COLO829 (cell line): ENCODE measurements around the gene ASCL4.

Experiments used
- DNase-seq: peaks from one replicate; pipeline ENCODE4 v3.0.0; 2012; ENCODE audit warnings: low spot score

The ASCL4 gene

DNA sequence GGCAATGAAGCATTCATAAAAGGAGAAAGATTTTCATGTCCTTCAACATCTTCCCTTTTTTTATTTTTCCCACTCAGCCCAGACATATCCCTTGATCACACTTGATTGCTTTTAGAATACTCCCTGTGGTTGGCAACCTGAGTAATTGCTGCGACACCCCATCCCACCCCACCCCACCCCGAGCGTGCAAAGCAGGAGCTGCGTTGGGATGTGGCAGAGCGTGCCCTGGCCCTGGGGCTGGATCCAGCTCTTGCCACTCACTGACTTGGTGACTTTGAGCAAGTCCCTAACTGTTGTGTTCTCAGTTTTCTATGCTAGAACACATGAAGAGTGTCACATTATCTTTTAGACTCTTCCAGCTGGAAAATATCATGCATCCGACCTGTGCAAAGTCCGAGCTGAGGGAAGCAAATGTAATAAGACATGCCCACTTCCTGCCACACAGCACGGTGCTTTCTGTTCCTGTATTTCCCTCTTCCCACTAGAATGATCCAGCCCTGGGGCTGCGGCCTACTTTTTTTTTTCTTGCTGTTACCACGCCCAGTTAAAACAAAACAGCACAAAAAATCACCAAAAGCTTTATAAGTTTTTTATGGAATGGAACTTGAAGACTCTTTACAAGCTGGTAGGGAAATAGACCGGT, 4.0 kb downstream of the ASCL4 start:
- no peak for DNase-seq

DNA sequence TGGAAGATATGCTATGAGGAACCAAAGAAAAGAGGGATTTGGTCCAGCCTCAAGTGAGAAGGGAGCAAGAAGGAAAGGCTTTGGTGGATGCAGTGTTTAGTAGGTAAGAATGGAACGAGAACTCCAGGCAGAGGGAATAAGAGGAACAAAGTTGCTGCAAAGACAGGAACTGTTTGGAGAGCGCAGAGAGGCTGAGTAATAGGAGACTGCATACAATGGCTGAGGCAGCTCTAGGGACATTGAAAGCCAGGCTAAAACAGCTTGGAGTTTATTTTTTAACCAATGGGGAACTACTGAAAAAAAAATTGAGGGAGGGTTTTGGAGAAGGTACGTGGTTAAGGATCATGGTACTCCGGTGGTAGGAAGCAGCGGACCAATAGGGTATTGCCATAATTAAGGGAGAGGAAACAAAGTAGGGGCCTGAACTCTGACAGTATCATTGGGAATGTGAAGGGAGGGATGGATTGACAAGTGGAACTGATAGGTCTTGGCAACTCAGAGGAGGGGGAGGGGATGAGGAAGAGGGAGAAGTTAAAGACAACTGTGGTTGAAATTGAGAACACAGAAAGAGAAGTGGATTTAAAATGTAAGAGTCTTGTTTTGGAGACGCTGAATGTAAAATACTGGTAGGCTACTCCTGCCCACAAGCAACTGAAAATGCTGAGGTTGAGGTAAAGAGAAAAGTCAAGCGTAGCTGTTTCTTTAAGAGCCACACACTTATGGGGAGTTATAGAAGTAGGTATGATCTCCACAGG, 4.8 kb downstream of the ASCL4 start:
- no peak for DNase-seq

DNA sequence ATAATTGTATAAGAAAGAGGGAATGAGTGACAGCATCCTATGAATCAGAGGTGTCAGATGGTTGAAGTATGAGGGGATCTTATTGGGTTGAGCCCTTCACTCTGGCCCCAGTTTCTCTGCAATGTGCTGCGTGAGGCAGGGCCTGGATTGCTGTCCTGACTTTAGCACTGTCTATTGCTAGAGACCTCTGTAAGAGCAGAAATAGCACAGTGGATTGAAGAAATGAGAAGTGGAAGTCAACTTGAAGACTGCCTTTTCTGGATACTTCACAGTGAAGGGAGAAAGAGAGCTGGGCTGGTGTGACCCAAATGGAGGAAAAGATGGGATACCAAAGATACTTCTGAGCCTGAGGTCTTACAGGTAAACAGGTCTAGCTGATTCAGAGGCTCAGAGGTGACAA, 5.8 kb downstream of the ASCL4 start:
- no peak for DNase-seq

DNA sequence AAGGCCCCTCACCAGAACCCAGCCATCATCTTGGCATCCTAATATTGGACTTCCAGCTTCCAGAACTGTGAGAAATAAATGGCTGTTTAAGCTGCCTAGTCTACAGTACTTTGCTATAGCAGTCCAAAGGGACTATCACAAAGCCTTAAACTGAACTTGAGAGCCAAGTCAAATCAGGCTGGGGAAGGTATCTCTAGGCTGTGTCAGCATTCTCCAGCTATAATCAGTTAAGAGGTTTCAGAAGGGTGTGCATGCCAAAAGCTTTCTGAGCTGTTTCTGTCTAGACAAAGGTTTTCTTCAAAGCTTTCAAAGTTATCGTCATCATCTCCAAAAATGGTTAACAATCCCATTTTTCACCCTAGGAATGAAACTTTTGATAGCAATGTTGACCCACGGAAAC, 7.6 kb downstream of the ASCL4 start:
- no peak for DNase-seq

DNA sequence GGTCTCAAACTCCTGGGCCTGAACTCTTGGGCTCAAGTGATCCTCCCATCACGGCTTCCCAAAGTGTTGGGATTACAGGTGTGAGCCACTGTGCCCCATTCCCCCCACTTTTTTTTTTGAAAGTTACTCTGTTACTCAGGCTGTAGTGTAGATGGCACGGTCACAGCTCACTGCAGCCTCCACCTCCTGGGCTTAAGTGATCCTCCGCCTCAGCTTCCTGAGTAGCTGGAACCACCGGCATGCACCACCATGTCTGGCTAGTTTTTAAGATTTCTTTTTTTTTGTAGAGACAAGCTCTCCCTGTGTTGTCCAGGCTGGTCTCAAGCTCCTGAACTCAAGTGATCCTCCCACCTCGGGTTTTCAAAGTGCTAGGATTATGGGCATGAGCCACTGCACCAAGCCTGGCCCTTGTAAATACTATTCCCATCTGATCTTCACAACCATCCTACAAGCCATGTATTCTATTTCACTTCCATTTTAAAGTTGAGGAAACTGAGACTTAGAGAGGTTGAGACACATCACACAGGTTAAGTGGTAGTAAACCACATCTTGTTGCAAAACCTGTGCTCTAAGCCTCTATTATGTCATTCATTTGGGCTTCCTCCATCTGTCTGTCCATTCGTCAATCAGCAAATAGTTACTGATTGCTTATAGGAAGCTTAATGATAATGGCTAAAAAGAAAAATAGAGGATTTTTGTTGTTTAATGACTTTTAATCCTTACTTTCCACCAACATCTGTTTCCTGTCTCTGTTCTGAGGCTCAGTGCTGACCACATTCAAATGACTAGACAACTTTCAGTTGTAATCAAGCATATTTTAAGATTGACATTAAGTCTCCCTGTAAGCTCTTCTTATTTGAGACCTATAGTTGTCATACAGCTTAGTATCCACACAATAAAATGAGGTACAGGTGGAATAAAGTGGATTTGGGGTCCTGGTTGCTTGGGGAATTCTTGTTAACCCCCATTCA, 9.2 kb downstream of the ASCL4 start:
- DNase-seq, result no peak

DNA sequence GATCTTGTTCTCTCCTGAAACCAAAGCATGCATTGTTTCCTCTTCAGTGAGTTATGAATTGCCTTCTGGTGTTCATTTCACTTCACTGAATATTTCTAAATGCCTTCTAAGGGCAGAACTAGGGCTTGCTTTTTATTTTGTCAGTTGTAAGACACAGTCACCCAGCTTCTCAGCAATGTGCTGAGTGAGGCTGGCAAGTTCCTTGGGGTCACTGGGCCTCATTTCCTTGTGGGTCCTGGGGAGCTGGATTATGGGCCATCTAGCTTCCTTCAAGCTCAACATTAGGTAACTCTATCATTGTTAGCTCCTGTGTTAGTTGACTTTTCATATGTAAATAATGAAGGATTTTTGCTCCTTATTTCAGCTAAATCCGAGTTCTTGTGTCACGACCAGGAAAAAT, 13.8 kb downstream of the ASCL4 start:
- no peak for DNase-seq

DNA sequence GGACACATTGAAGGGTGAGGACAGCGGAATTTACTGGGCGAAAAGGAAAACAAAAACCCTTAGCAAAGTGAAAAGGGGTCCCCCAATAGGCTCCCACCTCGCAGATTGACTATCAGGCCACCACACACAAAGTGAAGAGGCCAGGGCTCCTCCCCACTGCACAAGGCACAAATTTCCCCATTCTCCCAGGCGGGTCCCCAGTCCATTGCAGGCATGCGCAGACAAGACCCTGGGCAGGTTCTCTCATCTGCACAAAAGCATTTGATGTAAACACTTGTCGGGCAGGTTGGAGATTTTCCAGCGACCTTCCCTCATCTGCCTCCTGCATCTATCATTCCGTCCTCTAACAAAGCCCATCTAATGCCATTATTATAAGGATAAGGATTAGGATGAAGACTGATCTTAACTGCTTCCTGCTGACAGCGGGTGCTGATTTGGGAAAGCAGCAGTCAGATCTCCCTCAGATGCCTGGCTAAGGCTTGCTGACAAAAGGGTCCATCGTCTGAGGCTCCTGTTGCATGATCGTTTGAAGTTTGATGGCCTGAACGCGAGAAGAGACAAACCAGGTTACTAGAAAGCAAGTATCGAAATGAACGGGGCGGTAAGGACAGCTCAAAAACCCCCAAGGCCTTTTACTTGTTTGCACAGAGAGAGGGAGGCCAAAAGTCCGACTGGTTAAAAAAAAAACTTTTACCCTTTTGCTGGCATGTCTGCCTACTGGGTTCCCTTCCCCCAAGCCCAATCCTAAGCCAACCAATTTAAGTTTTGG, 14.4 kb downstream of the ASCL4 start:
- no peak for DNase-seq

DNA sequence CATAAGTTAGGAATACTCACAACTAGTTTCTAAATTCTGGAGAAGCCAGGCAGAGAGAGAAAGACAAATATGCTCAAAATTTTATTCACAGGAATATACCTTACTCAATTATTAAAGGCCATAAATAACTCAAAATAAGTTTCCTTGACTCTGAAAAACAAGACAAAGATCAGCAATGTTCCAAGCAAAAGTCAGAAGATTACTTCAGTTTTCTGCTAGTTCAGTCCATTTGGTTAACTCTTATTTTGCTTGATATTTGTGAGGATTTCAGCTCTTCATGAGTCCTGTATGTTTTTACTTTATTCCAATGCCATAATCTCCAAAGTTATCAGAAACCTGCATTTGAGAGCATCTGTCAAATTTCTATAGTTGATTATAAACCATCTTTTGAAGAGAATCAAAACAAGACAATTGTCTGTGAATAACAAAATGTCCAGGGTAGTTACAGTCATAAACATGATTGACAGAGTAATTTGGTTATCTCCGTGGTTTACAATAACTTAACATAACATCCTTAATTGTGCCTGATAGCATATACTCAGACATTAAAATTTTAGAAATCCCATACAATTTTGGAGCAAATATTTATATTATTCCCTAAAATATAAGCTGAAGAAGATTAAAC, 17.1 kb downstream of the ASCL4 start:
- no peak for DNase-seq

DNA sequence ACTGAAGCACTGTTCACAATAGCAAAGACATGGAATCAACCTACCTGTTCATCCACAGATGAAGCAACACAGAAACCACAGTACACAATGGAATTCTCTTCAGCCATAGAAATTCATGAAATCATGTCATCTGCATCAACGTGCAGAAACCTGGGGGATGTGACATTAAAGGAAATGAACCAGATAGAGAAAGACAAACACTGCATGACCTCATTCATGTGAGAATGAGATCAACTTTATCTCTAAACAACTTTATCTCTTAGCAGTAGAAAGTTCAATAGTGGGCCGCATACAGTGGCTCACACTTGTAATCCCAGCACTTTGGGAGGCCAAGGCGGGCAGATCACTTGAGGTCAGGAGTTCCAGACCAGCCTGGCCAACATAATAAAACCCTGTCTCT, 19.9 kb downstream of the ASCL4 start:
- no peak for DNase-seq

DNA sequence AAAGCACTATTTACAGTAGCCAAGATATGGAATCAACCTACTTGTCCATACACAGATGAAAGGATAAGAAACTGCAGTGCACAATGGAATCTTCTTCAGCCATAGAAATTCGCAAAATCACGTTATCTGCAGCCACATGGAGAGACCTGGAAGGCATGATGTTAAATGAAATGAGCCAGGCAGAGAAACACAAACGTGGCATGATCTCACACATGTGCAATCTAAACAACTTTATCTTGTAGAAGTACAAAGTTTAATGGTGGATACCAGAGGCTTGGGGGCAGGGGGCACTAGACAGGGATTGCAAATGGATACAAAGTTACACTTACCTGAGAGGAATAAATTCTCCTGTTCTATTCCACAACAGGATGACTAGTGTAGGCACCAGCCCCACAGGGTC, 24.1 kb downstream of the ASCL4 start:
- DNase-seq, result no peak

DNA sequence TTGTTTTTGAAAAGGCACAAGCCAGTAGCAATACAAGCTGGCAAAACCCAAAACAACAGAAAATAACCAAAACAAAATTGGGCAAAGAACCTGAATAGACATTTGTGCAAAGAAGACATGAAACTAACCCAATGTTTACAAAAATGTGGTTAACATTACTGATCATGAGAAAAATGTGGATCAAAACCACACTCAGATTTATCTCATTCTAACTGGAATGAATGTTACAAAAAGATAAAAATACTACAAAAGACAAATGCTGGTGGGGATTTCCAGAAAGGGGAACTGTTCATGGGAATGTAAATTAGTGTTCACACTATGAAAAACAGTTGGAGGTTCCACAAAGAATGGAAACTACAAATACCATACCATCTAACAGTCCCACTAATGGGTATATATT, 26.6 kb downstream of the ASCL4 start:
- DNase-seq, result no peak

DNA sequence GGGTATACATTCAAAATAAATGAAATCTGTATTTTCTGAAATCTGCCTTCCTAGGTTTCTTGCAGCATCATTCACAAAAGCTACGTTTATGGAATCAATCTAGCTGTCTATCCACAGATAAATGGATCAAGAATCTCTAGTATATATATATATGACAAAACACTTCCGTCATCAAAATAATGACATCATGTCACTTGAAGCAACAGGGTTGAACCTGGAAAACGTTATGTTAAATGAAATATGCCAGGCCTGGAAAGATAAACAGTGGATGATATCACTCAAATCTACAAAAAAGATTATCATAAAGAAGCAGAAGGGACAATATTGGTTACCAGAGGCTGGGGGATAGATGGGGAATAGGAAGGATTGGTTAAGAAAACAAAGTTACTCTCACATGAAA, 28.6 kb downstream of the ASCL4 start:
- no peak for DNase-seq

DNA sequence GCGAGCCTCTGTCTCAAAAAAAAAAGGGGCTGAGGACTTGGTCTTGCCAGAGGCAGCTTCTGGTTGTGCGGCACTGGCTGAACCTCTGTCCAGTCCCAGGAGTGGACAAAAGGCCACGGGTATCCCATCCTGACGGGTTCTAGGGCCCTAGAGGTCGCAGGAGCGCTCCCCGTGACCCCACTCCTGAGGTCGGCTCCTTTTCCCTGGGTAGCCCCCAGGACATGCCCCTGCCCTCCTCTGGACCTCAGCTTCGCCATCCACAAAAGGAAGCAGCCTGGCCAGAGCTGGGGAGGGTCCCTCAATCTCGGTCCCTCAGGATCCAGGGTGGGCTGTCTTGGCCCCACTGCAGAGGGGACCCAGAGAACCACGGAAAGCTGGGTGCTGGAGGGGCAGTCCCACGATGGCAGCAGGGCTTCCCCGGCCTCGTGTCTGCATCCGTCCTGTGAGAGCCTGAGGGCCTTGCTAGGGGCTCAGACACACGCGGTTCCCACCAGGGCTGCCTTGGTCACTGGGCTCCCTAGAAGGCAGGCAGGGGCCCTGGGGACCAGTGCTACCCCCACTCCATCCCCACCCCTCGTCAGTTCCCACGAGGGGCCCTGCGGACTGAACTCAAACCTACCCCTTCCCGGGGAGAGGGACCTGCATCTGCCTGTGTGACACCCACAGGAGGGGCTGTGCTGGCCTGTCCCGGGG, 31.1 kb downstream of the ASCL4 start:
- no peak for DNase-seq

DNA sequence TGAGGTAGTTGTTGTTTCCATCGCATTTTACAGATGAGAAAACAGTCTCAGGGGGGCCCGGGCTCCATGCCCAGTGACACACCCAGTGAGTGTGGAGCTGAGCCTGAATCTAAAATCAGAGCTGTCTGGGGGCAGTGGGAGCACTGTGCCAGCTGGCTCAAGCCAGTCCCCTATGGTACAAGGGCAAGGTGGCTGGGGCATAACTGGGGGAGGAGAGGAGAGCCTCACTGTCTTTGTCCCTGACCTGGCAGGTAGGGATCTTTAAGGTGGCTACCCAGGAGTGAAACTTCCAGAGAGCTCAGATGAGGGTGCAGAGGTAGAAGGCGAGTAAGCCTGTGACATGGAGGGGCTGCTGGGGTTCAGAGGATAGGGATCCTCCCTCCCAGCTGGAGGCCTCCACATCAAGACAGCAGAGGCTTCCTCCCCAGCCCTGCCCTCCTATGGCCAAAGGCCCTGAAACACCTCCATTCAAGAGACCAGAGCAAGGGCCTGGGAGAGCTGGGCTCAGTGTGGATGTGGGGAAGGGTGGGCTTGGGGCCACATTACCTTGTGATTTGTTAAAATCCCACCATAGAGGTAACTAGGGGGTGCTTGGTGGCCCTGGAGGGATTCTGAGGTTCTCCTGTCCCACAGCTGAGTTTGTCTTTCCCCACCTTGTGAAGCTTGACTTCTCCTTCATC, 33.1 kb downstream of the ASCL4 start:
- no peak for DNase-seq

DNA sequence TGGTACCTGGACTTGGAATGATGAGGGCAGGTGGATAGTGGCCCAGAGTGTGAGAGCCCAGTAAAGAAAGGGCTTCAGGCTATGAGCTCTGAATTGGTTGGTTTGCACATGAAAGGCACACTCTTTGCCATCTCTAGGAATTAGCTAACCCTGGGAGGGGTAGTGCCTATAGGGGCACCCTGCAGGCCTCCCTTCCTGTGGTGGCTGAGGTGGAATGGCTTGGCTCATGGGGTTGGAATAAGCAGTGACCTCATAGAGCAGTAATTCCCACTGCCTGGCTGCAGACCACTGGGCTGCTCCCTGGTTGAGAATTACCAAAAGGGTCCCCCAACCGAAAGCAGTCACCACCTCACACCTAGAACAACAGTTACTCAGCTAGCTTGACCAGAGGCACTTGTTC, 42.7 kb downstream of the ASCL4 start:
- DNase-seq, result no peak

DNA sequence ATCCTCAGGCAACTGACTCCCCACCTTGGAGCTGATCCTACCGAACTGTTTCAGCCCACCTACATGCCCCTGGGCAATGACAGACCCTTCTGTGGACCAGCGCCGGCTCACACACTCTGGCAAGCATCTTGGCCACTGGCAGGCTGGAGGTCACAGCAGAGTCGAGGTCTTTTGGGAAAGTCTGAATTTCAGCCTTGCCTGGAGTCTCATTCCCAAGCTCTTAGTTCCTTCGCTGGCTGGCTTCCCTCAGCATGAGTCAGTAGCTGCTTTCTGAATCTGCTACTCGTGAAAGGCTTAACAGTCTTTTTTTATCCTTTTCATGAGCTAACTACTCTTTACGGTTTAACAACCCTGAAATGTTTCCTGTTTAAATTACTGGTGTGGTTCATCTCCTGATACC, 44.5 kb downstream of the ASCL4 start:
- peak; percentile 16 for DNase-seq

DNA sequence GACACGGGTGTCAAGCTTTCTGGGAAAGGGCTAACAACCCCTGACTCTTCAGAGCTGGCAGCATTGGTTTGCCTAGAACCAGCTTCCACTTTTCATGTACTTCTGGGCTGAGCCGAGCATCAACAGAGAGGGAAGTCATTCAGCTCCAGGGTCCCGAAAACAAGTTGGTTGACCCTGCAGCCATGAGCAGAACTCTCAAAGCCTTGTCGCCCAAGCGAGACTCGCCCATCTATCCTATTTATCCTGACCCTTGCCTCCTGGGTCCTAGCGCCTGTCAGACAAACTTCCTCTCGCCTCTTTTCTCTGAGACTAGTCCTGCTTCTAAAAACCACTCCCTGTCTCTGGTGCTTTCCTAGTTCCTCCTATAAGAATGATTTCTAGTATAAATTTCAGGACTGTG, 47.9 kb downstream of the ASCL4 start:
- DNase-seq, result no peak
